HG03064 (cell line): Measurements from ENCODE around the gene CAST.

ENCODE experiments used
- ATAC-seq: cut with Tn5 transposase; IDR thresholded peaks from one replicate; pipeline ENCODE4 v1.9.1; 2021; ENCODE audit warnings: low read depth; ENCODE audit not compliant: unreplicated experiment

The CAST gene

DNA sequence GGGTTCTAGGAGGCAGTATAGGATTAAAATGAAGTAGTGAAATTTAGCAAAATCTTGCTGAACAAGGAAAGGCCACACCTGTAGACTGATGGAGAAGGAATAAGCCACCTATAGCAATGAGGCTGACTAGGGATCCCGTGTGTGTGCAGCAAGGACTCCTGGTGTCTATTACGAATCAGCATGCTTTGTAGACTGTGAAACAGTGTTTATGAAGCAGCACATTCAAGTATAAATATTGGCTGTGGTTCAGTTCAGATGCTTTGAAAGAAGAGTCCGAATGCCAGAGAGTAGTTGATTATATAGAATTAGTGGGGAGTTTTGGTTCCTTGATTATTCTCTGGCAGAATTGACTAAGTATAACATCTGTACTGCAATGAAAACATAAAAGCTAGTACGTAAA is 41.8 kb downstream of the CAST start:
- ATAC-seq = no peak

DNA sequence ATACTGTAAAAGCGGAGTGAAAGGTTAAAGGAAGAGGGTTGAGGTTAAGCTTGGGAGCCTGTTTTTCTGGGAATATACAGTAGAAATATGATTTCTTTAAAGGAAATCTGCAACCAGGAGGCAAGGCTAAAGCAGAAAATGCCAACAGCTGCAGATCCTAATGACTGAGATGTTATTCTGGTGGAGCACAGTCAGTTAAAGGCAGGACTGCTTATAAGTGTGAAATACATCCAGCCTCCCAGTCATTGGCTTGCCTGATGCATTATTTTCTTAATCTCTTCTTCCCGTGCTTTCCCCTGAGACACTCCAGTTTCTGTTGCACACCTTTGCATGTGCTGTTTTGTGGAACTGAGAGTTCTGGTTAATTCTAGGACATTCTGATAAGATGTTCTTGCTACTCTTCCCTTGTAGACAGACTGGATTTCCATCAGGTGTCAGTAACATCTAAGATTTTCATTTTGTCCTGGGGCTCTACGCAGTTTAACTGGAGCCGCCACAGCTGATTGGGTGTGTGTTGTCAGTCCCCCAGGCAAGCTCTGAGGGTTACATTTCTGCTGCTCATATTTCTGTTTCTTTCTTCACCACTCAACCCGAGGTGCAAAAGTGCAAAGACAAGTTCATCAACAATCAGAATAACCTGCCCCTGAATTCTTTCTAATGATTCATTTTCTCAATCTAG is 44.4 kb downstream of the CAST start:
- ATAC-seq = no peak

DNA sequence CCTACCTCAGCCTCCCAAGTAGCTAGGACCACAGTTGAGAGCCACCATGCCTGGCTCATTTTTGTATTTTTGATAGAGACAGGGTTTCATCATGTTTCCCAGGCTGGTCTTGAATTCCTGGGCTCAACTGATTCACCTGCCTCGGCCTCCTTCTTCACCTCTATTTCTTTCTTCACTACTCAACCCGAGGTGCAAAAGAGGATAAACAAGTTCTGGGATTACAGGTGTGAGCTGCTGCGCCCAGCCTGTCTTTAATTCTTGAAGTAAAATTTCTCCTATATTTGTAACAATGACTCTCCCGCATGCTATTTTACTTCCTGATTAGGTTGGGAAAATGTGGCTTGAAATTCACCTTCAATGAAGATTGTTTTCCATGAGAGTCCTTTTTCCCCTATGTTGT is 46.4 kb downstream of the CAST start:
- ATAC-seq = no peak

DNA sequence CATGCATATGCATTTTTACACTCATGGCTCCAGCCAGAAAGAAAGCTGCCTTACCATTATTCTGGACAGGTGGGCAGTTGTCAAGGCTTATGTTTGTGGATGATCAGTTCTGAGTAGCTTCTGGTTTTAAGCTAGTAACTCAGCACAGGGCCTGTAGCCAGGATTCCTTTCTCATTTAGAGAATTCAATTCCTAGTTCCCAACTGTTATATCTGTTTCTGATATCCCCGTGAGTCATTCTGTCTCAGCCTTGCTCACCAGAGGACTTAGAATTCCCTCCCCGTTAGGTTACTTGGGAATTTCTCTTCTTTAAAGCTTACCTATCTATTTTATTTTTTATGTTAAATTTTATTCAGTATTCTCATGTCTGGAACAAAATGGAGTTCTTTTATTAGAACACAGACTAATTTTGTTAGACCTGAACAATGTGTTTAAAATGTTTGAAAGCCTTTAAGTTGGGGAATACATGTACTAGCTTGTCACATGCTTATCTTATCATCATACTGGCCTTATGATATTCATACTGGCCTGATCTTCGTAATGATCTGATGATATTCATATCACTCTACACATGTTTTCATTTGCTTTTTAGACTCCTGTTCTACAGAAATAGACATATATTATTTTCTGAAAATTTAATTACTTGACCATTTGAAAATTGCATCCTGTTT is 47.1 kb downstream of the CAST start:
- ATAC-seq = no peak

DNA sequence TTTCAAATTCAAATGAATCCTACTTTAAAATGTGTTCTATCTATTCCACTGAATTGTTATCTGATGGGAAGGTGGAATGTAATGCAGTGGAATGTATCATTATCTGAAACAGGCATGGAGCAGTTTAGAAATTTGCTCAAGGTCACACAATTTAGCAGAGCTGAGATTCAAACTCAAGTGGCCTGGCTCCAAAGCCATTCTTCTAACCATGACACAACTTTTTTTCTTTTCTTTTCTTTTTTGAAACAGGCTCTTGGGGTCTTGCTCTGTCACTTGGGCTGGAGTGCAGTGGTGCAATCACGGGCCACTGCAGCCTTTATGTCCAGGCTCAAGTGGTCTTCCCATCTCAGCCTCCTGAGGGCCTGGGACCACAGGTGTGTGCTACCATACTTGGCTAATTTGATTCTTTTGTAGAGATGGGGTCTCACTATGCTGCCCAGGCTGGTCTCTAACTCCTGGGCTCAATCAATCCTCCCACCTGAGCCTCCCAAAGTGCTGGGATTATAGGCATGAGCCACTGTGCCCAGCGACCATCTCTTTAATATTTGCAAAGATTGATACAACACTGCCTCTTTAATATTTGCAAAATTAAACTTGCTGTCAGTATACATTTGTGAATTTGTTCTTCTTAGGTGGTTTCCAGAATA is 50.0 kb downstream of the CAST start:
- ATAC-seq = no peak

DNA sequence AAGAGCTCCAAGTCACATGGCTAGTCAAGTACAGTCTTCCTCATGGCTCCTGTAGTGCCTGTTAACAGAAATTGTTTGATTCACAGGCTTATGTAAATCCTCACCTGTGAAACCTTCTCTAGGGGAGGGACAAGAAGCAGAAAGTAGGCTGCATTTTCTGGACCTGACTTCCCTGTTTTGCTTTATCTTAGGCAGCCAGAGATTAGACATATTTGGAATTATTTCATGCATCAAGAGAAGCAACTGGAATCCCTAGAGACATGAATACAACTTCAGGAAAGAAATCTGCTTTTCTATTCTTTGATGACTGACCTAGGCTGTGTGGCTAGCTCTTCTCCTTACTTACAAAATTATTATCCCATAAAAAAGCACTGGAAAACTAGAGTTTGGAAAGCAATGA is 52.3 kb downstream of the CAST start:
- ATAC-seq = no peak

DNA sequence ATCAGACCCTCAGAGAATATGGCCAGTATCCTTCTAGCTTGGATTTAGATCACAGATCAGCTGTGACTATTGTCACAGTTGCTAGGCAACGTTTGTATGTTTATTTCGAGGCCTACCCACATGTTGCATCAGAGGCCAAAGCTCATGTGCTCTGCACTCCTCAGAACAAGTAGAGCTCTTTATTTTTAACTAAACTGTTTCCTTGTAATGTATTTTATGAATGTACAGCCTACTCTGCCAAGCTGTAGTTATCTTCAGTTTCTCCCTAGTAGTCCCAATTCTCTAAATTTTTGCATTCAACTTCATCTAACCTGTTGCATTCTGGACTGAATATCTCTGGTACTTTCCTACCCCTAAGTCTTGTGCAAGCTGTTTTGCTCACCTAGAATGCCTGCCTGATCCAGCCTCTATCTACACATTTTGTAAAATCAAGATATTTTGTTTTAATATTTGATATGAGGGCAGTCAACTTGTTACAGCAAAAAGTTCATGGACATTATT is 52.8 kb downstream of the CAST start:
- ATAC-seq = no peak

DNA sequence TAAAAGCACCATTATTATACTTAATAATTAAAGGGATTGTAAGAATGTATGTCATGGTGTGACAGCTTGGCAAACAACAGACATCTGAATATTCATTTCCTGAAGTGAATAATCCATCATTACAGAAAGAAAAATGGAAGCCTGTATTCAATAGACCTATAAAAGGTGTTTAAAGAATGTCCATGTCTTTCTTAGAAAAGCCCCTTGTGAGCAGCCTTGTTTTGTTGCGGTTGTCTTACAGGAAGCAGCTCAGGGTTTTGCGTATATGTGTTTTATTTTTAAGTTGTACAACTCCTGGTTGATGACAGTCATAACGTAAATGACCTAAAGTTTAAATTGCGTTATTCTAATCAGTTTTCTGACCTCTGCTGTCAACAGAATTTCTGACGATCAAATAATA is 53.8 kb downstream of the CAST start:
- ATAC-seq = no peak

DNA sequence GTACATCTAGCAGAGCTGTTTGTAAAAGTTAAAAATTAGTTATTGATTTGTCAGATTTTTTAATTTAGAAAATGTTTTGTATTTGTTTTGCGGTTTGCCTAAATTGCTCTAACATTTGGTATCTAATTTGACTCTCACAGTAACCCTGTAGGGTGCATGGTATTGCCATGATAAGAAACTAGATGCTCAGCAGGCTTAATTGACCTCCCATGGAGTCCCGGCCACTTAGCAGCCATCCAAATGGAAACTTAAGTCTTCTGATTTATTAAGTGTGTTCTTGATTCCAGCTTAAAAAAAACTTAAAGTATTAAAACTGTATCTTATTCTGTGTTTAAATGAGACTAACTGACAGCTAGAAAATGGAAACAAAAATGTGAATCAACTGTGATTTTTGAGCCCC is 54.5 kb downstream of the CAST start:
- no peak for ATAC-seq

DNA sequence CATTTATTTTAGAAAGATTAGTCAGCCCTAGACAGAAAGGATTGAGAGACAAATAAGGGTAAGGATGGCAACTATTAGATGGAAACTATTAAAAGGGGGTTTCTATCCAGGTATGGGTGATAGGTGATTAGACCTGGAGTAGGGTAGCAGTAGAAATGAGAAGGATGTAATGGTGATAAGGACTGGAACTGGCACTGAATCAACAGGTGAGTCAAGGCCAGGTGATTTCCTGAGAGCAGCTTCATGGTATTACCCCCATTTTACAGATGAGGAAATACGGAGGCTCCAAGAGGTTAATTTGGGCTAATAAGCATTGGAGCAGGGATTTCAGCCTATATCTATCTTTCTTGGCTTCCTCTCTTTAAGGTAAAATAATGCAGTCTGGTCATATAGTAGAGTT is 55.7 kb downstream of the CAST start:
- ATAC-seq = no peak

DNA sequence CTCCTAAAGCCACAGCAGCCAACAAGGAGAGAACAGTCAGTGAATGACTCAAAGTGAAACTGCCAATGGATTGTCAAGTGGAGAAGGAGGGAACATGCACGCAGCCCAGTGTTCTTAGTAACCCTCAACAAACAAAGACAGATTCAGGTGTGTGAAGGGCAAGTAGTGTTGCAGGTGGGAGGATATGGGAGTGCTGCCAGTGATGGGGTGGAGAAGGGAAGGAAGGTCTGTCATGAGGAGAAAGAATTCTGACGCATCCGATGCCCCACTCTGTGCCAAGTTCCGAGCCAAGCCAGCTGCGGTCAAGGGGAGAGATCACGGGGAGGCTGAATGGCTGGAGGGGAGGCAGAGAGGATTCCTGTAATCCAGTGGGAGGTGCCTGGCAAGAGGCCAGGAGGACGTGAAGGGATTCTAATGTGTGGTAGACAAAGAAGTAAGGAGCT is 56.5 kb downstream of the CAST start:
- ATAC-seq = no peak

DNA sequence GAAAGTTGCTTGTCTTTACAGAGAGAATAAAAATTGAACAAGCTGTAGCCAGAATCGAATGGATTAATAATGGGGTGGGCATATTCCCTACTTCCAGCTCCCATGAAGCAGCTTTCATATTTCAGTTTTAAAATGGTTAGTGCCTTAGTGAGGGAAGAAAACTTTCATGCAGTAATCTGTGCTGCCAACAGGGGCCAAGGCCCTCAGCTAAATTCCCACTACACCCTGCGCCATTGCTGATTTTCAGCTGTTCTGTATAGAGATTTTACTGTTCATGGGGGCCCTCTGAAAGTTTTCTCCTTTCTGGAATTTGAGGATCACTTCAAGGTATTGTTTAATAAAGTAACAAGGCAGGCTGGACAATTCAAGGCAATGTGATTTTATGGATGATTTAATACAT is 58.2 kb downstream of the CAST start:
- ATAC-seq = no peak

DNA sequence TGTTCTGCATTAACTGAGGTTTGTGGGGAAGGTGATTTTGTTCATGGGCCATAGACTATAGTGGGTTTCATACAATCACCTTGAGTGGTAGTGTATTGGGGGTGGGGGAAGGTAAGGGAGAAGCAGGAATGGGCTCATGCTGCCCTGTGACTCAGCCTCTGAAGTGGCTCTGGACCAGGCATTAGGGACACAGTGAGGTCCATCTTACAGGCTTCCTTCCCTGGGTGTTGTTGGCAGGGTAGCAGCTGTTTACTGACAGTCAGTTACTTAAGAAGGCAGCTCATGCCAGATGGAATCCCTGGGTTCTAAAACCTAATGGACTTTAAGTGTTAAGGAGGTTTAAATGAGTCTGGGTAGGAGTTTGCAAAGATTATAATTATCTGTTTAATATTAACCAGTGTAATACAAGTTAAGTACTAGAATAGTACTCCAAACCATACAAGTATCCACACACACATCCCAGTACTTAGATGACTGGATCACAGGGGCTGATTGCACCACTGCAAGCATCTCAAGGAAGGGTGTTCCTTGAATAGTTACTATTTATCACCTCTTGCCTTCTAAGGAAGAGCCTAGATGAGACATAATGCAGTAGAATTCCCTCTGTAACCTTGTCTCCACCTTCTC is 59.3 kb downstream of the CAST start:
- no peak for ATAC-seq

DNA sequence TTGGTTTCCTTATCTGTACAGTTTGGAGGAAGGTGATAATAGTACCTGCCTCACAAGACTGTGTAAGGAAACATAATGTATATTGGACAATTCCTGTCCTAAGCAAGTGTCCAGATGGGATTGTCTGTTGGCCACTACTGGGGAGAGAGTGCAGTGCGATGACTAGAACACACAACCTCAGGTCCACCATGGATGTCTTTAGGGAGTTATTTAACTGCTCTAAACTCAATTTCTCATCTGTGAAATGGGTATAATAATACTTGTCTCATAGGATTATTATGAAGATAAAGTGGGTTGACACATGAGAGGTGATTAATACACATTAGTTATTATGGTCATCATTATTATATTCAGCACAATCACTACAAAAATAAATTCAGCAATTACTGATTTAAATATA is 63.1 kb downstream of the CAST start:
- no peak for ATAC-seq

DNA sequence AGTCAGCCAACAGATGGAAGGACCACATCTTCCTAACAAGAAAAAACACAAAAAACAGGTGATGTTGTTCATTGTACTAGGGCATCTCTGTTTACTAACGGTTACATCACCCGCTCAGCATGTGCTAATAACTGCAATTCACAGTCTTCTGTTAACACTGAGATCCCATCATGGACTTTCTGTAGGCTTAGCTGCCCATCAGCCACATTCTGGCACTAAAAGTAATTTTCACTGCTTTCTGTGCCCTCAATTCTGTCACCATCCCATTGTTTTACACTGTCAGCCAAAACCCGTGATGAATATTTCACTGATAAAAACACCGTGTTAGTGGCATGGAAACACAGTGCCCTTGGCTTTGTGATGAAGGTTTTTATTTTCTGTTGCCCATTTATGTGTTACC is 64.6 kb downstream of the CAST start:
- ATAC-seq = no peak

DNA sequence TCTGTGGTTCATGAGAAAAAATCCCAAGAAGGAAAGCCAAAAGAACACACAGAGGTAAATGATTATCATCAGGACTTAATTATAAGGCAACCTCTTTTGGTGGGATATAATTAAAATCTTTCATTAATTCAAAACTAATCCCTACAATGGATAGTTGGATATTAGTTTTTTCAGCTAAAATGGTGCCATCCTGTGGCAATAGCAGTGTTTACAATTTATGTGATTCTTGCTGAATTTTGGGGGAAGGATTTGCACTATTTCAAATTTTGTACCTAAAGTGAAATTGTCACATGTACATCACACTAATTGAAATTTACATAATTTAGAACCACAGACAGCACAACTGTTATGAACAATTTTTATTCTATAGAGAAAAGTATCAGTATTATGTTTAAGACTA is 67.0 kb downstream of the CAST start:
- no peak for ATAC-seq

DNA sequence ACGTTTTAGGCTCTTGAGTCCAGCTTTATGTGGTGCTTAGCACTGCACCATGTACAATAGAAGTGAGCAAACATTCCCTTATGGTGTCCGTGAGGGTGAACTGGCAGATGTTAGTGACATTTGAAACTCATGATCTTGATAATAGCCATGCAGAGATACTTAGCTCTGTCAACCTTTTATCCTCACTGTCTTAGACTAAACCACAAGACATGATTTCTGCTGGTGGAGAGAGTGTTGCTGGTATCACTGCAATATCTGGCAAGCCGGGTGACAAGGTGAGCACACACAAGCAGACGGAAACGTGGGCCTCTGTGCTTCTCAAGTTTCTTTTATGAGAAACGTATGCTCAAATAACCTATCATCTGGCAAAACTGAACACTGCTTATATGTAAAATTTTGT is 68.4 kb downstream of the CAST start:
- ATAC-seq = no peak

DNA sequence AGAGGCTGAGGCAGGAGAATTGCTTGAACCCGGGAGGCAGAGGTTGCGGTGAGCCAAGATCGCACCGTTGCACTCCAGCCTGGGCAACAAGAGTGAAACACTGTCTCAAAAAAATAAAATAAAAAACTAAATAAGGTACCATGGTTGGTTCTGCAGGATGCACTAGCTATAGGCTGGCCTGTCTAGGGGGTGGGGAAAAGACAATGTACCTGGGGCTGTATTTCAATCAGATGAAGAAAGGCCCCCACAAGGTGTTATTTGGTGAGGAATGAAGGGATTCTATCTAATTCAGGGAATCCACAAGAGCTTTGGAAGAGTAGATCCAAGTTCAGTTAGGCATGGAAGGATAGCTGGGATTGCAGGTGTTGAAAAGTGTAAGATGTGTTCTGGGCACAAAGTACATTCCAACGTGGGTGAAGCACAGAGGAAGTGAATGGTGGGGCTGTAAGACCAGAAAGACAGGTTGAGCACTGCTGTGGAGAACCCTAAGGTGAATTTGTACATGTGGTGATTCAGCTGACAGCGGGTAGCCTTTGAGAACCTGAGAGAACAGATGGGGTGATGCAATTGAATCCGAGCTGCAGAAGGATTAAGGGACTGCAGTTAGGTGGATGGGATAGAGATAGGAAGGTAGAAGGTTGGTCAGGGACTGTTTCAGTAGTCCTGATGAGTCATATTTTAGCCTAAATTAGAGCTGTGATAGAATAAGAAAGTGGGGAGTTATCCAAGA is 71.8 kb downstream of the CAST start:
- no peak for ATAC-seq

DNA sequence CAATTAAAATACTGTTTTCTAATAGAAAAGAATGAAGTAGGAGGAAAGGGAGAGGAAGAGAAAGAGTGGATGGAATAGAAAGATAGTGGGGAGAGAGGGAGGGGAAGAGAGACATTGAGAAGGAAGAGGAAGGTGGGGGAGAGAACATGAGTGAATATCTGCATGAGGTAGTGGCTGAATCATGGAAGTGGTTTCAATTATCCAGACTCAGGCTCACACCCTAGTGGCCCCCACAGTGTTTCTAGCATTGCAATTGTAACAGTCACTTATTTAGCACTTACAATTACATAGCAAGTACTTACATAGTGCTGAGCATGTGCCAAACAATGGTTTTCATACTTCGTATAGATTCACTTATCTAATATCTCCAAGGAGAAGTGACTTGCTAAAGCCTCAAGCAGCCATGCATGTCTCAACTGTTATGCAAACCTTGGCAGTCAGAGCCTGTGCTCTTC is 72.7 kb downstream of the CAST start:
- no peak for ATAC-seq

DNA sequence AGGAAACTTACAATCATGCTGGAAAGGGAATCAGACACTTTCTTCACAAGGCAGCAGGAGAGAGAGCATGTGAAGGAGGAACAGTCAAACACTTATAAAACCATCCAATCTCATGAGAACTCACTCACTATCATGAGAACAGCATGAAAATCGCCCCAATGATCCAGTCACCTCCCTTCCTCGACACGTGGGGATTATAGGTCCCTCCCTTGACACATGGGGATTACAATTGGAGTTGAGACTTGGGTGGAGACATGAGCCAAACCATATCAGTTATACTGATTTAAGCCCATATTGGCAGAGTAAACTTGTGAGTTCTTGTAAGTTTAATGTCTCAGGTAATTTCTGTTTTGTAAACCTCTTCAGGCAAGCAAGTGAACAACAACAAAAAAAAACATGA is 74.8 kb downstream of the CAST start:
- ATAC-seq = no peak

DNA sequence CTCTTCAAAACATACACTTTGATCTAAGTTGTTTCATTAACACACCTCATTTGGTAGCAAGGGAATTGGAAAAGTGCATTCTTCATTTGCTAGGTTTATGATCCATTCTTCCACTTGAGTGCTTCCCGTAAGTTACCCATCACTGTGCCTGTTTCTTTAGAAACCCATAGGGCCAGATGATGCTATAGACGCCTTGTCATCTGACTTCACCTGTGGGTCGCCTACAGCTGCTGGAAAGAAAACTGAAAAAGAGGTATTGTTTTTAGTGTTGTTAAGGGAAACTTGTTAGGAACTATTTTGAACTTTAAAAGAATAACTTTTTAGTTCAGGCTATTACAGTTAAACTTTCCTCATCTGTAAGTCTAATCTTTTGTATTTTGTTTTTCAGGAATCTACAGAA is 78.9 kb downstream of the CAST start:
- no peak for ATAC-seq
